Gastroesophageal sphincter (tissue), 3 donors: ENCODE data around the gene PCDHB1.

Source experiments
- POLR2A ChIP-seq, 2 donors: fragments of 450-650 bp; IDR thresholded peaks; one replicate each; pipeline ENCODE4 v1.6.1; 2017; ENCODE audit warnings: antibody characterized with exemption in 2 of 2, mild to moderate bottlenecking in 2 of 2, moderate library complexity in 1 of 2
- POLR2AphosphoS5 ChIP-seq: sonication (generic); formaldehyde crosslinking; IDR thresholded peaks from one replicate; pipeline ENCODE4 v1.6.1; 2017; ENCODE audit warnings: antibody characterized with exemption
- TF ChIP-seq, protein P1 (sequence below), 4 experiments: fragments of 200-600 bp in 2 of 4; fragments of 450-650 bp in 2 of 4; sonication (generic) in 1 of 4; IDR thresholded peaks; one replicate each; pipeline ENCODE4 v1.5.1; 2017 to 2019; ENCODE audit warnings: antibody characterized with exemption in 4 of 4, mild to moderate bottlenecking in 2 of 4, moderate library complexity in 2 of 4

DNA sequence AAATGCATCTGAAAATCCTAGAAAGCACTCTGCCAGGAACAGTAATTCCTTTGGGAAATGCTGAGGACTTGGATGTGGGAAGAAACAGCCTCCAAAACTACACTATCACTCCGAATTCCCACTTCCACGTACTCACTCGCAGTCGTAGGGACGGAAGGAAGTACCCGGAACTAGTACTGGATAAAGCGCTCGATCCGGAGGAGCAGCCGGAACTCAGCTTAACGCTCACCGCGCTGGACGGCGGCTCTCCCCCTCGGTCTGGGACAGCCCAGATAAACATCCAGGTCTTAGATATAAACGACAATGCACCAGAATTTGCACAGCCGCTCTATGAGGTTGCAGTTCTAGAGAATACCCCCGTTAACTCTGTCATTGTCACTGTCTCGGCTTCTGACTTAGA lies 49.9 kb downstream of the PCDHB1 start:
- TF ChIP-seq, protein P1, sequence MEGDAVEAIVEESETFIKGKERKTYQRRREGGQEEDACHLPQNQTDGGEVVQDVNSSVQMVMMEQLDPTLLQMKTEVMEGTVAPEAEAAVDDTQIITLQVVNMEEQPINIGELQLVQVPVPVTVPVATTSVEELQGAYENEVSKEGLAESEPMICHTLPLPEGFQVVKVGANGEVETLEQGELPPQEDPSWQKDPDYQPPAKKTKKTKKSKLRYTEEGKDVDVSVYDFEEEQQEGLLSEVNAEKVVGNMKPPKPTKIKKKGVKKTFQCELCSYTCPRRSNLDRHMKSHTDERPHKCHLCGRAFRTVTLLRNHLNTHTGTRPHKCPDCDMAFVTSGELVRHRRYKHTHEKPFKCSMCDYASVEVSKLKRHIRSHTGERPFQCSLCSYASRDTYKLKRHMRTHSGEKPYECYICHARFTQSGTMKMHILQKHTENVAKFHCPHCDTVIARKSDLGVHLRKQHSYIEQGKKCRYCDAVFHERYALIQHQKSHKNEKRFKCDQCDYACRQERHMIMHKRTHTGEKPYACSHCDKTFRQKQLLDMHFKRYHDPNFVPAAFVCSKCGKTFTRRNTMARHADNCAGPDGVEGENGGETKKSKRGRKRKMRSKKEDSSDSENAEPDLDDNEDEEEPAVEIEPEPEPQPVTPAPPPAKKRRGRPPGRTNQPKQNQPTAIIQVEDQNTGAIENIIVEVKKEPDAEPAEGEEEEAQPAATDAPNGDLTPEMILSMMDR (IDR thresholded peaks at IDR 0.05) = no peak
- TF ChIP-seq POLR2A (IDR thresholded peaks at IDR 0.05) = no peak
- TF ChIP-seq POLR2AphosphoS5 = no peak
